Stimulated activated naive CD4-positive, alpha-beta T cell (primary cell): ENCODE data around the gene PTPRE.
"Not testable (repeated sequence)": the region's sequence is repeated elsewhere in the genome, so short reads cannot be mapped to it uniquely, and the experiment has no call there.

Experiments
- DNase-seq, 6 experiments: peaks; one replicate each; lab custom pipeline; 2025; lab: John Stamatoyannopoulos, UW

Gene PTPRE

DNA sequence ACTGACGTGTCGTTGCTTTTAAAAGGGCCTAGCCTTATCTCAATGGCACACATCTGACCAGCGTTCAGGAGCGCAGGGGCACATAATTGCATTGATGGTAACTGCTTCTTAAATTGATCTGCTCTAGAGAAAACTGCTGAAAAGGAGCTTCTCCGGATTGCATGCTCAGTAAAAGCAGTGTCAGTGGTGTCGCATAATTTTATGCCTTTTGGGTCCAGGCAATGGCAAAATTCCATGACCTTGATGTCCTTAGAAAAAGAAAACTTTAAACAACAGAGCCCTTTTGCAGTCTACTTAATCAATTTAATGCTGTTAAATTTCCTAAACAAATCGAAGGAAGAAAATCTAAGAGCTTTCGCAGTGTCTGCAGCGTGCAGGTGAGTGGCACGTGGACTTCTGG lies 75.7 kb downstream of the PTPRE start:
- no peak for DNase-seq

DNA sequence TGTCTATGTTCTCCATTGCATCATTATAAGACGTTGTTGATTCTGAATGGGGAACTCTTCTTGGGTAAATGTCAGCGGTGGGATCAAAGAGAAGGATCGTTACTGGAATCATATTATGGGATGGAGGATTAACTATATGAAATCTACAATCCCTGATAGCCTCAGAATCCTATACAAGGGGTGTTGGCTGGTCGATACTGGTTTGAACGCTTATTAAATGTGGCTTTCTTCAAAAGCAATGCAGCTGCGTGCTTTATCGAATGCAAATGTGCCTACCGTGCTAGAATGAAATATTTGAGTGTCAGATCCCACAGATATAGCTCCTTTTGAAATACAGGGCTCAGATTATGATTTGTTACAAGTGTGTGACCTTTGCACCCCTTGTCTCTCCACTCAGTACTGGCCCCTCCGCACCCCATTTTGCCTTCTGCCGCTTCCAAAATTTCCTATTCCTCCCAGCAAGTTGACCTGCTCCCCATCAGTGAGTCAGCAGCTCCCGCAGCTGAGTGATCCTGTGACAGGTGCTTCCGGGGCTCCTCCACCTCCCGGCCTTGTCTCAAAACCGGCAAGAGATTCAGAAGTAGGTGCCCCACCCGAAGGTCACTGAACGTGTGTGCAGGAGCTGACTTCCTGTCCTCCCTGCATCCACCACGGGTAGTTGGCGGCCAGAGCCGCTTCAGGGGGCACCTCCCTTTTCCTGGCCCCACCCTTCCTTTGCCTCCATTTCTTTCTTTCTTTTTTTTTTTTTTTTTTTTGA lies 76.6 kb downstream of the PTPRE start:
- no peak for DNase-seq

- DNase-seq, result no peak
These were observed 78.0 kb downstream of the PTPRE start for GRCh38 chr10:127984945-127985344.

GRCh38 chr10:127986531-127987466 lies 79.9 kb downstream of the PTPRE start:
- no peak for DNase-seq

- no peak for DNase-seq
These were observed 80.8 kb downstream of the PTPRE start for GRCh38 chr10:127987467-127988380.

GRCh38 chr10:127989481-127990012 lies 82.6 kb downstream of the PTPRE start:
- no peak for DNase-seq

GRCh38 chr10:127990132-127990788 lies 83.4 kb downstream of the PTPRE start:
- DNase-seq, result not testable (repeated sequence)

- peak in 3 of 6 experiments; percentile 1 to 22 (median 18) for DNase-seq
These were observed 84.1 kb downstream of the PTPRE start for GRCh38 chr10:127990846-127991542.

DNA sequence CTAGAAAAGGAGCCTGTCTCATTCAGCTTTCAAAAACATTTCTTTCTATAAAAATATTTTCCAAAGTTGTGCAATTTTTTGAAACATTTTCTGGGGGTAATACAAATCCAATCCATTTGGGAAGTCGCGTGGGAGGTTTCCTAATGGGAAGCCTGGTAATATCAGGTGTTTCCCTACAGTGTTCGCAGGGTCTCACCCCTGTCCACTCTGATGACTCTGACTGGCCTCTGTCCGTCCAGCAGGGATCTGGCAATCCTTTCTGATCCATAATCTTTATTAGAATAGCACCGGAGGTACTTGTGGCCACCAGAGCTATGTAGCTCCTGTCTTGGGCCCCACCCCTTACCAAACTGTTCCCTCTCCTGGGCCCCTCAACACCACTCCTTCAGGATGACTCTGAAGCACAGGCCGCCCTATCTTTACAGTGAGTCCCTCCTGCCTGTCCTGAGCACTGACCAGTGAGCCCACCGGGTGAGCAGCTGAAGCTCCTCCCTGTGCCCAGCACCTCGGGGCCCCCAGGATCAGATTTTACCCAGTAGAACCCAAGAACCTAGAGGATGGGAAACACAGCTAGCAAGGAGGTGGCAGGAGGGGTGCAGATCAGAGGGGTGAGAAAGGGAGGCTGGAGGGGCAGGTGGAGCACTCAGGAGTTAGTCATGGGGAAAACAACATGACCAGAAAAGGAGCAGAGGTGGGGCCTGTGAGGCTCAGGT lies 84.8 kb downstream of the PTPRE start:
- no peak for DNase-seq

DNA sequence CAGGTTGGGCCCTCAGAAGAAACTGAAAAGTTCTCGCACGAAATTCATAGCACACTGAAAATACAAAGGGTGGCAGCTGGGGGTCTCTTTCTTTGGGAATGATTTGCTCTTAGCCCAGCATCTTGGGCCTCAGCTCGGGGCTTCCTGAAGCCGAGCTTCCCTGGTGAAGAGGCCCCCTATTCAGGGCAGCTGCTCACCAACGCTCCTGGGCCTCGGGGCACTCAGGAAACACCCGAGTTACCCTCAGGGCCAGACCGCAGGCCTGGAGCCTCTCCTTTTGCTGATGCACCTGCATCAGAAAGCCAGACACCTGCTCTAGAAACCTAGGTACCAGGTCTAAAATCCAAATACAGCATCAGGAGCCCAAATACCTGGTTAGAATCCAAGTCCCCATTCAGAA lies 85.5 kb downstream of the PTPRE start:
- DNase-seq, result no peak

GRCh38 chr10:127993056-127993690 lies 86.3 kb downstream of the PTPRE start:
- no peak for DNase-seq

DNA sequence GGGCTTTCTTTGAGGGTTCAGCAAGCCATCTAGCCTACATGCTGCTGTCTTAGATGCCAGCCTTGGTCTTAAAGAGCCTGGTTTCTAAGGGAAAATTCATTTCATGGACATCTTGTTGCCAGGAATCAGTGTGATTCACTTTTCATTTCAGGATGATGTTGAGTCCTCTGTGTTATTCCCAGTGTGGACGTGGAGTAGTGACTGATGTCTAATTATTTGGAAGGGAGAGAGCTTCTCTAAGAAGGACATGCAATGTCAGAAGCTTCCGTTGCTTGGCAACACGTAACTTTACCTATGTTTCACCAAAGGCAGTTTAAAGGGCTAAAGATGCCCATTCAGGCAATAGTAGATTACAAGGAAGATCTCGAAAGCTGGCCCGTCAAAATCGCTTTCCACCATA lies 89.0 kb downstream of the PTPRE start:
- no peak for DNase-seq

GRCh38 chr10:127996586-127996985 lies 89.7 kb downstream of the PTPRE start:
- DNase-seq, result no peak

DNA sequence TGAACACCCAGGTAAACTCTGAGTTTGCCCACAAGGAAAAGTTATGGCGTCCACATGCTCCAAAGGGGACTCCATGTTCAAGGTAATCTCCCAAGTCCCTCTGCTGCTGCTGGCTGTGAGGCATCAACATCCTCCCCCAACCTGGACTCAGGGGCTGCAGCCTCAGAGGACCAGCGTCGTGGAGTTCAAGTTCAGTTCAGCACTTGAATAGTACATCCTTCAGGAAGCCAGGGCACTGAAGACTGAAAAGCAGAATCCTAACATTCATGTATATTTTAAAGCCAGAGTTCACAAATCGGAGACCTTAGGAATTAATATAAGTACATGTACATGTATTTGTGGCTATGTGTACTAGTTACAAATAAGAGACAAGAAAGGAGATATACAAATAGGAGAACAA lies 90.4 kb downstream of the PTPRE start:
- DNase-seq, result no peak

DNA sequence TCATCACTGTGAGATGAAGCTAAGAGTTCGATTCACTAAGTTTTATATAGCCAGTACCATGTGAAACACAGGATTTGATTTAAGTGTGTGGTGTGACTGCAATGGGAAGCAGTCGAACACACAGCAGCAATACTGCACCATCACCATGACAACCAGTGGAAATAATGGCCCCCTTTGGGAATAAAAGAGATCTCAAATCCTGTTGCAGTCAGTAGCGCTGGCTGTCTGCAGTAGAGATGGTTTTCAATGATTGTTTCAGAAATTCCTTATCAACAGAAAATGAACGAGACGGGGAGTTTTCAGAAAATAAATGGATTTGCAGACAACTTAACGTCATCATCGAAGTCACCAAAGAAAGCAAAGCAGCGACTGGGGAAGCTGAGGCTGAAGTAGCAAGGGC lies 91.0 kb downstream of the PTPRE start:
- no peak for DNase-seq

GRCh38 chr10:127998501-127999144 lies 91.7 kb downstream of the PTPRE start:
- DNase-seq, result no peak

DNA sequence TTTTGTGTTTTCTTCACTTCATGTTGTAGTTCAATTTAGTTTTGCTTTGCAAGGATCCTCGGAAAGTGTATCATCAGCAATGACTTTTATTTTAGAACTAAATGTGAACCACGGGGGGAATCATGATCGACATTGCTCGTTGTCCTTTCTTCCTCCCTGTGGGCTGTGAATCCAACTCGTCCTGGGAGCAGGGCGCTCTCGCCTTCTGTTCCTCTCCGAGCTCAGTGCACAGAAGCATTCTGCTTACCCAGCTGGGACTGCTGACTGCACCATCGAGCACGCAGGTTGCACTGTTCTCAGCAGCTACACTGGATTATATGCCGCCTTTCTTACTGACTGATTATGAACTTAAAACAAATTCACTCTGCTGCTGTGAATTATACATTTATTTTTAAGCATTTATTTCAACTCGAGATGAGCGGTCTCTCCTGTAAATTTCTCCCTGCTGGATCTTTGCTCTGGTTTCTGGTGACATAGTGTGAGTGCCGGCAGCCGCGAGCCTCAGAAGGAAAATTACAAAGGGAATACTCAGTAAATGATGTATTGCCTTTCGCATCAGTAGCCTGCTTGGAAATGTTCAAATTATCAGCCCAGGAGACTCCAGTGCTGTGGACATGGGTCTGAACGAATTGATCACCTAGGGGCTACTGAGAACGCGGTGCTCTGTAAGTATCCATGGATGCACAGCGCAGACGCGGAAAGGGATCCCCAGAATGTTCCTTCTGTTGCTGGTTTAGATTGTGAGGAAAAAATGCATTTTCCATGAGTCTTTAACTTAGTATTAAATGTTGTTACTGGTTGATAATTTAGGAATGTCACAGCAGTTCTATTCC lies 92.6 kb downstream of the PTPRE start:
- DNase-seq, result no peak
